Thyroid gland (tissue), 4 donors: ENCODE data around the gene SAMD14. TPM values are rescaled to one million over a fixed set of nuclear protein-coding genes. Genes with fewer than 3 reads are reported as not detected.

Source experiments
- DNase-seq, 2 donors: peaks; one replicate each; pipeline ENCODE4 v3.0.0-alpha.2; 2019
- H3K27ac ChIP-seq, 3 donors: fragments of 200-600 bp; sonication (generic); 1 replicate in 2 of 3; 2 replicates in 1 of 3; pipeline ENCODE4 v1.5.1; 2016 to 2019; ENCODE audit warnings: mild to moderate bottlenecking in 1 of 3, moderate library complexity in 1 of 3
- H3K27me3 ChIP-seq: fragments of 200-600 bp; sonication (generic); one replicate; pipeline ENCODE4 v1.5.1; 2019
- H3K36me3 ChIP-seq, 2 donors: fragments of 200-600 bp; sonication (generic); one replicate each; pipeline ENCODE4 v1.5.1; 2016 to 2019
- H3K4me1 ChIP-seq, 2 donors: fragments of 200-600 bp; sonication (generic); one replicate each; pipeline ENCODE4 v1.5.1; 2017 to 2019
- H3K4me3 ChIP-seq, 3 donors: fragments of 200-600 bp; sonication (generic); replicated peaks in 1 of 3; 1 replicate in 2 of 3; 2 replicates in 1 of 3; pipeline ENCODE4 v1.5.1; 2016; ENCODE audit warnings: mild to moderate bottlenecking in 1 of 3
- H3K9me3 ChIP-seq: fragments of 200-600 bp; sonication (generic); one replicate; pipeline ENCODE4 v1.5.1; 2017
- CTCF ChIP-seq, 6 experiments: fragments of 200-600 bp in 3 of 6; fragments of 450-650 bp in 3 of 6; sonication (generic) in 3 of 6; IDR thresholded peaks; one replicate each; pipeline ENCODE4 v1.5.1; 2016 to 2019; ENCODE audit warnings: antibody characterized with exemption in 6 of 6, mild to moderate bottlenecking in 2 of 6, inconsistent platforms in 1 of 6, moderate library complexity in 1 of 6
- POLR2A ChIP-seq, 2 donors: fragments of 450-650 bp; IDR thresholded peaks; one replicate each; pipeline ENCODE4 v1.6.1; 2017; ENCODE audit warnings: antibody characterized with exemption in 2 of 2, mild to moderate bottlenecking in 2 of 2, moderate library complexity in 1 of 2
- WGBS, 2 donors: methylation state at CpG; one replicate each; pipeline ENCODE4 v1.1.5; 2017; 5-methylcytosine and 5-hydroxymethylcytosine counted together
- intact Hi-C: fragments of 100-400 bp; cut with DNase I; formaldehyde crosslinking; loops from one replicate; pipeline ENCODE4 v1.15.1; 2023
- total RNA-seq, 4 donors: library from RNA; depleted of rRNA; stranded (reverse); fragments of >200 nt; gene quantifications; one replicate each; pipeline ENCODE4 v1.2.3, GENCODE V29; 2016

SAMD14 gene
- total RNA-seq, 4 donors from 2014 or later, result 0.24 to 0.81 (median 0.58) TPM

GRCh38 chr17:50078430-50078829 is 51.5 kb downstream of the SAMD14 start:
- no peaks in the 10 kb centered on the region for H3K9me3 ChIP-seq
- H3K4me1 ChIP-seq, result no peaks in the 10 kb centered on the region
- H3K27ac ChIP-seq, result no peak overlapping the region
- 96% methylated on average over 4 of the region's 4 CpGs for WGBS, 2 donors
- H3K36me3 ChIP-seq, result peaks cover 82 to 83% of the 10 kb centered on the region in 2 donors
- H3K4me3 ChIP-seq, result no peak overlapping the region
- no peak for DNase-seq
- H3K27me3 ChIP-seq, result no peaks in the 10 kb centered on the region
- intact Hi-C loops, result no loop called here
- TF ChIP-seq CTCF (IDR thresholded peaks at IDR 0.05), result no peak
- TF ChIP-seq POLR2A (IDR thresholded peaks at IDR 0.05), result no peak

DNA sequence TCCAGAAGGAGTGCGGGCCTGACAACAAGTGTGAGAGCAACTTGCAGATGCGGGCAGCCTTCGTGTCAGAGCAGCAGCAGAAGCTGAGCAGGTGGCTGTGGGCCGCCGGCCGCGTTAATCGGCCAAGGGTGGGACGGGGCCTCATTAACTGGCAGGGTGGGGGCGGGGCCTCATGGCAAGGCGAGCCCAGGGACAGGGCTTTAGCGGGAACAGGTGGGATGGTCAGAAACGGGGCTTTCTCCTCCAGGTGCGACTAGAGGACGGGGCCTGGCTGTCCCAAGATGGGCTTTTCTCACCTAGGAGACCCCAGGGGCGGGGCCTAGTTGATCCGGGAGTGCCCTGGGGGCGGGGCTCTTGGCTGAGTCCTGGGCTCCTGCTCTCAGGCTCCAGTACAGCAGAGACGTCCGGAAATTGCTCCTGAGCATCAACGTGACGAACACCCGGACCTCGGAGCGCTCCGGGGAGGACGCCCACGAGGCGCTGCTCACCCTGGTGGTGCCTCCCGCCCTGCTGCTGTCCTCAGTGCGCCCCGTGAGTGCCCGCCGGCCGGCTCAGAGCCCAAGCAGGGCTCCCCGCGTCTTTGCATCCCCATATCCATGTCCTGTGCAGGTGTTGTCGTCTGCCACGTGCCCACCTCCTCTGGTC is 53.2 kb downstream of the SAMD14 start:
- WGBS, 2 donors, result 77 to 81% methylated on average over 18 to 29 of the region's 39 CpGs
- no peaks in the 10 kb centered on the region for H3K4me1 ChIP-seq
- no peak for DNase-seq
- H3K9me3 ChIP-seq, result no peaks in the 10 kb centered on the region
- no peak overlapping the region for H3K4me3 ChIP-seq
- no peaks in the 10 kb centered on the region for H3K27me3 ChIP-seq
- no peak overlapping the region for H3K27ac ChIP-seq
- peaks cover 92% of the 10 kb centered on the region in 2 donors for H3K36me3 ChIP-seq
- intact Hi-C loops, result no loop called here
- TF ChIP-seq POLR2A (IDR thresholded peaks at IDR 0.05), result no peak

DNA sequence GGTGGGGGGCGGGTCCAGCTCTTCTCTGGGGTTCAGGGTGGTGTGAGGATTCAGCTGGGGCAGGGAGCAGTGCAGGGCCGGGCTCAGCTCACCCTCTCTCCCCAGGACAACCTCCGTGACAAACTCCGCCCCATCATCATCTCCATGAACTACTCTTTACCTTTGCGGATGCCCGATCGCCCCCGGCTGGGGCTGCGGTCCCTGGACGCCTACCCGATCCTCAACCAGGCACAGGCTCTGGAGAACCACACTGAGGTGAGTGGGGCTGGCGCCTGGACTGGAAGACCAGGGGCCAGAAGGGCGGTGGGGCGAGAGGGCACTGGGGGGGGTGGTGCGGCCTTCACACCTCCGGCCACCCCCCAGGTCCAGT is 53.8 kb downstream of the SAMD14 start:
- 91 to 95% methylated on average over 15 to 16 of the region's 16 CpGs for WGBS, 2 donors
- H3K36me3 ChIP-seq, result peaks cover 92% of the 10 kb centered on the region in 2 donors
- H3K27me3 ChIP-seq, result no peaks in the 10 kb centered on the region
- intact Hi-C loops, result no loop called here
- H3K9me3 ChIP-seq, result no peaks in the 10 kb centered on the region
- DNase-seq, result no peak
- H3K4me1 ChIP-seq, result no peaks in the 10 kb centered on the region
- H3K4me3 ChIP-seq, result no peak overlapping the region
- no peak overlapping the region for H3K27ac ChIP-seq
- TF ChIP-seq POLR2A (IDR thresholded peaks at IDR 0.05), result no peak
- TF ChIP-seq CTCF (IDR thresholded peaks at IDR 0.05), result no peak

GRCh38 chr17:50075446-50076032 is 54.4 kb downstream of the SAMD14 start:
- intact Hi-C loops, result no loop called here
- Histone ChIP-seq H3K4me1 (no peaks in the 10 kb centered on the region), H3K4me3 (no peak overlapping the region), H3K9me3 (no peaks in the 10 kb centered on the region), H3K27me3 (no peaks in the 10 kb centered on the region), H3K27ac (no peak overlapping the region), H3K36me3 (peaks cover 90 to 91% of the 10 kb centered on the region in 2 donors)
- TF ChIP-seq POLR2A (IDR thresholded peaks at IDR 0.05), result no peak
- TF ChIP-seq CTCF (IDR thresholded peaks at IDR 0.05), result no peak
- 95% methylated on average over 15 to 16 of the region's 16 CpGs for WGBS, 2 donors
- no peak for DNase-seq

GRCh38 chr17:50074227-50074626 is 55.7 kb downstream of the SAMD14 start:
- Histone ChIP-seq H3K27ac (no peak overlapping the region), H3K27me3 (no peaks in the 10 kb centered on the region), H3K36me3 (peaks cover 80 to 90% of the 10 kb centered on the region in 2 donors), H3K4me3 (no peak overlapping the region), H3K9me3 (no peaks in the 10 kb centered on the region), H3K4me1 (no peaks in the 10 kb centered on the region)
- no peak for TF ChIP-seq CTCF (IDR thresholded peaks at IDR 0.05)
- no peak for TF ChIP-seq POLR2A (IDR thresholded peaks at IDR 0.05)
- DNase-seq, result no peak
- WGBS, 2 donors, result 92 to 100% methylated on average over 6 of the region's 6 CpGs
- intact Hi-C loops, result no loop called here
